Rectal smooth muscle tissue (tissue), 1 donor: ENCODE data around the gene GLCCI1.

ENCODE experiments used
- H3K27ac ChIP-seq: one replicate; pipeline ENCODE4 v1.7.0; 2013; ENCODE audit warnings: low read depth, low read length, inconsistent platforms
- H3K27me3 ChIP-seq: one replicate; pipeline ENCODE4 v1.7.0; 2013; ENCODE audit warnings: low read length; ENCODE audit not compliant: control insufficient read depth, insufficient read depth
- H3K36me3 ChIP-seq: one replicate; pipeline ENCODE4 v1.7.0; 2013; ENCODE audit warnings: low read length; ENCODE audit not compliant: control insufficient read depth, insufficient read depth
- H3K4me1 ChIP-seq: one replicate; pipeline ENCODE4 v1.7.0; 2013; ENCODE audit warnings: low read length; ENCODE audit not compliant: control insufficient read depth, insufficient read depth
- H3K4me3 ChIP-seq: one replicate; pipeline ENCODE4 v1.7.0; 2013; ENCODE audit warnings: low read length
- H3K9ac ChIP-seq: one replicate; pipeline ENCODE4 v1.7.0; 2013; ENCODE audit warnings: low read length

GLCCI1 gene

DNA sequence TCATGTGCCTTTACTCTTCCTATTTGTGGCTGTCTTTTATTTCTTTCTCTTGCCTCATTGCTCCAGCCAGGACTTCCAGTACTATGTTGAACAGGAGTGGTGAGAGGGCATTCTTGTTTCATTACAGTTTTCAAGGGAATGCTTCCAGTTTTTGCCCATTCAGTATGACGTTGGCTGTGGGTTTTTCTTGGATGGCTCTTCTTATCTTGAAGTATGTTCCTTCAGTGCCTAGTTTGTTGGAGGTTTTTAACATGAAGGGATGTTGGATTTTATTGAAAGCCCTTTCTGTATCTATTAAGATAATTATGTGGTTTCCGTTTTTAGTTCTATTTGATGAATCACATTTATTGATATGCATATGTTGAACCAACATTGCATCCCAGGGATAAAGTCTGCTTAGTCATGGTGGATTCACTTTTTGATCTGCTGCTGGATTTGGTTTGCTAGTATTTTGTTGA lies 96.8 kb downstream of the GLCCI1 start:
- Histone ChIP-seq H3K4me3 (no peak overlapping the region), H3K27me3 (no peaks in the 10 kb centered on the region), H3K4me1 (no peaks in the 10 kb centered on the region), H3K27ac (no peak overlapping the region), H3K36me3 (peaks cover 2% of the 10 kb centered on the region), H3K9ac (no peak overlapping the region)

DNA sequence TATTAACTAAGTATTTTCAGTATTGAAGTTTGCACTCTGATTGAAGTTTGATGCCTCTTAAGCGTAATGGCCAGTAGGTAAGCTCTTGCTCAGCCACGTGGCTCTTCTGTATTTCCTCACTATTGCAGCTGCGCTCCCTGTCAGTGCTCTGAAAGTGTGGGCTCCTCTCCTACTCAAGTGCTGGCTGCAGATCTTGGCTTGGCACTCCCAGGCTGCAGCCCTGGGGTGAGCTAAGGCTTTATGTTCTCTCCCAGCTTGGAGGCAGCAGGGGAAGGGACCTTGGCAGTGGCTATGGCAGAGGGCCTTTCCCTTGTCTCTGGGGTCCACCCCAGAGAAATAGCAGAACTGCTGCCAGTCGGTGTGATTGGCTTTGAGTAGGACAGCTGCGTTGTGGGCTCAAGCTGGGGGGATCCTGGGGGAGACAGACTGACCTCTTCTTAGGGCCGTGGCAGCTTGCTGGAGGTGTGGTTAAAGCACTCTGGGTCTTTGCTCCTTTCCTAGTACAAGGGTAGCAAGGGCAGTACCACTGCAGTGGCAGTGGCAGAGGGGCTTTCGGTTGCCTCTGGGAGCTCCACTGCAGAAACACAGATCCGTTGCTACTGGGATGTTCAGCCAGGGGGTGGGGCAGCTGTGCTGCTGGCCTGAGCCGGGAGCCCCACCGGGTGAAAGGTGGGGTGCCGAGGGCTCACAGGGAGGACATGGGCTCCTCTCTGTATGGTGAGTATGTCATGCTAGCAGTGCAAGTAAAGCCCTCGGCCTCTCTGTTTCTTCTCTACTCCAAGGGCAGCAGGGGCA lies 100.5 kb downstream of the GLCCI1 start:
- no peak overlapping the region for H3K27ac ChIP-seq
- H3K36me3 ChIP-seq = no peaks in the 10 kb centered on the region
- H3K4me3 ChIP-seq = no peak overlapping the region
- no peaks in the 10 kb centered on the region for H3K4me1 ChIP-seq
- no peaks in the 10 kb centered on the region for H3K27me3 ChIP-seq
- no peak overlapping the region for H3K9ac ChIP-seq

DNA sequence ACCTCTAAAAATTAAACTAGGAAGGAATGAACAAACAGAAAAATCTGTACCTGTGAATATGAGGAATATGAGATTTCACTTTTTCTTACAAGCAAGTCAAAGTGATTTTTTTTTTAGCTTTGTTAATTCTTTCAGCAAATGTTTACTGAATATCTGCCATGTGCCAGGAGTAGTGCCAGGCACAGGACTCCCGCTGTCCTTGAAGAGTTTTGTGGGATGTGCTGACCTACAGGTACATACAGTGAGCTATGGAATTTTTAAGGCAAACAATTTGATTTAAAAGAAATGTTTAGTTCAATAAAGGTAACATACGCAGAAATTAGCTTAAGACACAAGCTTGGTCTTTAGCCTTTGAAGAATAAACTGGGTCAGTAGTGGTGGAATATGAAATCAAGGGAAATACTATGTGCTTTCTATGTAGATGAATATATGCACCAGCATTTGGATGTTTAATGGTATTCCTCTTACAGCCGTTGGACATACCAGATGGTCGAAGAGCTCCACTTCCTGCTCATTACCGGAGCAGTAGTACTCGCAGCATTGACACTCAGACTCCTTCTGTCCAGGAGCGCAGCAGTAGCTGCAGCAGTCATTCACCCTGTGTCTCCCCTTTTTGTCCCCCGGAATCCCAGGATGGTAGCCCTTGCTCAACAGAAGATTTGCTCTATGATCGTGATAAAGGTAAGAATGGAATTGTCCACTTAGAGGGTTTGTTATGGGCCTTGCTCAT lies 102.0 kb downstream of the GLCCI1 start:
- Histone ChIP-seq H3K4me3 (no peak overlapping the region), H3K4me1 (no peaks in the 10 kb centered on the region), H3K27me3 (no peaks in the 10 kb centered on the region), H3K9ac (no peak overlapping the region), H3K27ac (no peak overlapping the region), H3K36me3 (no peaks in the 10 kb centered on the region)

DNA sequence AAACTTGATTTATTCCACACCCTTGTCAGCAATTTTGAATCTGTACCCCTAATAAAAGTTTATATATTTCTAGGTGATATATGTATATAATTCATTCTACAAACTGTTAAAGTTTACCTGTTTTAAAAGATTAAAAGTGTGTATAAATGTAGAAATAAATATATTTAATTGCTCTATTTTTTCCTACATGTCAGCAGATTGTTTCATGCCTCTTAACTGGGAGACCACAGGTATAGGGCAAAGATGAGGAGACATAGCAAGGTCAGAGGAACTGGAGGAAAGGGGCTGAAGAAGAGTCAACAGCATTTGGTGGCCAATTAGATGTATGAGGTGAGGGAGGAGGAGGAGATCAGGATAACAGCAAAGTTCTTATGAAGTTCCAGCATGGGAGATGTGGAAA lies 109.8 kb downstream of the GLCCI1 start:
- H3K4me1 ChIP-seq = no peaks in the 10 kb centered on the region
- H3K36me3 ChIP-seq = no peaks in the 10 kb centered on the region
- no peak overlapping the region for H3K27ac ChIP-seq
- no peak overlapping the region for H3K4me3 ChIP-seq
- H3K27me3 ChIP-seq = no peaks in the 10 kb centered on the region
- no peak overlapping the region for H3K9ac ChIP-seq

DNA sequence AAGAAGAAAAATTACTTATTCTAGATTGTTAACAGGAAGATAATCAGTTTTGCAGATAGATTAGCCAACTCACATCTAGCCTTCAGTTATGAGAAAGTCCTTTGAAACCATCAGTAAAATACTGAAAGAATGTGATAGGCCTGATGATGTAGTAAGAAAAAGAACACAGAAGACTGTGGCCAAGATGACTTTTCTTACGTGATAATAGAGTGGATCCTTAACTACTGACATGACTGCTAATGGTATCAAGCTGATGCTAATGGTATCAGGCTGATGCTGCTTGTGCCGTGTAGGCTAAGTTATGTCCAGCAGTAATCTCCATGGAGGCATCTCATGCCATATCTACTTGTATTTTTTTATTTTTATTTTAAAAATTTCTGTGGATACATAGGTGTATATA lies 114.2 kb downstream of the GLCCI1 start:
- Histone ChIP-seq H3K27me3 (no peaks in the 10 kb centered on the region), H3K4me1 (no peaks in the 10 kb centered on the region), H3K4me3 (no peak overlapping the region), H3K9ac (no peak overlapping the region), H3K27ac (no peak overlapping the region), H3K36me3 (no peaks in the 10 kb centered on the region)

DNA sequence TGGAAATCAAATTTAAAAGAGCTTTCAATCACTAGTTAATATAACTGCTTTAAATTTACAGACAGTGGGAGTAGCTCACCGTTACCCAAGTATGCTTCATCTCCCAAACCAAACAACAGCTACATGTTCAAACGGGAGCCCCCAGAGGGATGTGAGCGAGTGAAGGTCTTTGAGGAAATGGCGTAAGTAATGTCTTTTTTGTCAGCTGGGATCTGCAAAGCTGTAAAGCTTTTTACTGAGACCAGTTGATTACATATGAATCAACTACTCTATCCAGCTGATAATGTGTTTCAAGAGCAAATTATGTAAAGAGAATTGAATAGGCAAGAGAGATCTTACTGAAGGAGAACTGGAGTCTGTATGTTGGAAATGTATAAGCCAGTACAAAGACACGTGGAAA lies 116.2 kb downstream of the GLCCI1 start:
- no peaks in the 10 kb centered on the region for H3K27me3 ChIP-seq

DNA sequence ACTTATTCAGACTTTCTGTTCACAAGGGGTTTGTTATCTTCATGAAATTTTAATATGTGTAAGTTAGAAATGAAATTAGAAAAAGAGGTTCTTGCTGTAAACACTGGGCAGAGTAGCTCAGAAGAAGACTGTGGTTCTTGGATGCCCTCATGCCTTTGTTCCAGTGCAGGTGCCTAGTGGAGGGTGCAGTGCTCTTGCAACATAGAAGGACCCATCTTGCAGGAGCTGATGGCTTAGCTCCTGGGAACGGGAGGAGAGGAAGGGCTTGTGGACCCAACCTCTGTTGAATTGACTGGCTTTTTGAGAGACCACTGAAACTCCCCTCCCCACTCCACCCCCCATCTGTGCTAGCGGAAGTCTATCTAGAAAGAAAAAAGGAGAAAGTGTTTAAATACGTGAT lies 116.8 kb downstream of the GLCCI1 start:
- H3K36me3 ChIP-seq = no peaks in the 10 kb centered on the region
- H3K4me3 ChIP-seq = no peak overlapping the region
- no peaks in the 10 kb centered on the region for H3K27me3 ChIP-seq
- H3K9ac ChIP-seq = no peak overlapping the region
- no peak overlapping the region for H3K27ac ChIP-seq
- H3K4me1 ChIP-seq = no peaks in the 10 kb centered on the region

More for the DNA sequence above, 116.2 kb downstream of the GLCCI1 start:
- no peak overlapping the region for H3K27ac ChIP-seq
- no peaks in the 10 kb centered on the region for H3K4me1 ChIP-seq
- no peak overlapping the region for H3K9ac ChIP-seq
- H3K4me3 ChIP-seq = no peak overlapping the region
- H3K36me3 ChIP-seq = no peaks in the 10 kb centered on the region

DNA sequence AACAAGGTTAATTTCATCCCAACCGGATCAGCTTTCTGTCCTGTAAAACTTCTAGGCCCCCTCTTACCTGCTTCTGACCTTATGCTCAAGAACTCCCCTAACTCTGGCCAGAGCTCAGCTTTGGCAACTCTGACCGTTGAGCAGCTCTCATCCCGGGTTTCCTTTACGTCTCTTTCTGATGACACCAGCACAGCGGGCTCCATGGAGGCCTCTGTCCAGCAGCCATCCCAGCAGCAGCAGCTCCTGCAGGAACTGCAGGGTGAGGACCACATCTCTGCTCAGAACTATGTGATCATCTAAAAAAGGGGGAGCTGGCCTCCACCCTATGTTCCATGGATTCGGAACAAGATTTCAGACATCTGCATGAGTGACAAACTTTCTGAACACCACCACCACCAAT lies 117.6 kb downstream of the GLCCI1 start:
- no peaks in the 10 kb centered on the region for H3K4me1 ChIP-seq
- H3K27me3 ChIP-seq = no peaks in the 10 kb centered on the region
- H3K27ac ChIP-seq = no peak overlapping the region
- no peak overlapping the region for H3K9ac ChIP-seq
- H3K36me3 ChIP-seq = no peaks in the 10 kb centered on the region
- H3K4me3 ChIP-seq = no peak overlapping the region

DNA sequence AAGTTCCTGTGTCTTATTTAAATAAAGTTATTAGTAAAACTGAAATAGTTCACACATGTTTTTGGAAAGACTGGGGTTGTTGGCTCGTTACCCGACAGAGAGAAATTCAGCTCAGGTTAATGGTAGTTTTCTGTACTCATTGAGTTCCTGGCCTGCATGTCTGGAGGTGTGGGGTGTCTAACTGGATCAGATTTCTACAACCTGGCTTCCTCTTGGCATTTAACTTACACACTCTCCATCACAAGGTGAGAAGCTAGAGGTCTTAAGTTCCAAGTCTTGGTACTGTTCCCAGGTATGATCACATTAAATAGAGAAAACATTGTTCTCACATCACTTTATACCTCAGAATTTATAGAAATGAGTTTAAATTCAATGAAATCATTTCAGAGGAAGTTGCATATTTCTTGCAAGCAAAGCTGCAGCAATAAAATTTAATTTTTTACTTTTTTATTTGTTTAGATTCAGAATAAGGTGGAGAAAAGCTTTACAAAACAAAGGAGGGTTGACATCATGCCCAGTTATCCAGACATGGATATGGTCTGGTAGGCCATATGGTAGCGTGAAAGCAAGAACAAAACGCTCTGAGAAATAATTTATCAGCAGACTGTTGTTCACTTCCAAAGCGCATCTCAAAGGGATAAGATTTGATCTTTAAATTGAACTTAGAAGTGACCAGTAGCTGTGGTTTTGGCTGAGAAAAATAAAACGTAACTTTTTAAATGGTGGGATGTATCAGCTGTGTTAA lies 120.6 kb downstream of the GLCCI1 start:
- H3K4me3 ChIP-seq = no peak overlapping the region
- no peaks in the 10 kb centered on the region for H3K27me3 ChIP-seq
- no peak overlapping the region for H3K27ac ChIP-seq

DNA sequence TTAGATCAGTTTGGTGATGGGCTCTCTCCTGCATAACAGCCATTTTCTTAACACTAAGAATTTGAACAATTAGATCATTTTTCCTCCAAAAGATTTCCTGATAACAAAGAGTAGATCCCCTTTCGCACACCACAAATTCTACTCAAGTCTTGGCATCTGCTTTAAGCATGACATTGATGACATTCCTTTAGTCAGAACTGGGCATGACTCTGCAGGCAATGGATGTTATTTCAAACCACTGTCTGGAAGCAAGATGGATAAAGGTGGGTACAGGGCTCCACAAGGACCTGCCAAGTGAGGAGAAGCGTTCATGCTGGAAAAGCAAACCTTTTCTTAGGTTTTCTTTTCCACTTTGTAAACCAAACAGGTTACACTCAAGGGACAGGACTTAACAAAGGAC lies 123.5 kb downstream of the GLCCI1 start:
- Histone ChIP-seq H3K4me3 (no peak overlapping the region), H3K4me1 (no peaks in the 10 kb centered on the region), H3K9ac (no peak overlapping the region), H3K27ac (no peak overlapping the region), H3K36me3 (peaks cover 2% of the 10 kb centered on the region), H3K27me3 (no peaks in the 10 kb centered on the region)

More for the DNA sequence above, 120.6 kb downstream of the GLCCI1 start:
- H3K36me3 ChIP-seq = no peaks in the 10 kb centered on the region
- H3K9ac ChIP-seq = no peak overlapping the region
- no peaks in the 10 kb centered on the region for H3K4me1 ChIP-seq

DNA sequence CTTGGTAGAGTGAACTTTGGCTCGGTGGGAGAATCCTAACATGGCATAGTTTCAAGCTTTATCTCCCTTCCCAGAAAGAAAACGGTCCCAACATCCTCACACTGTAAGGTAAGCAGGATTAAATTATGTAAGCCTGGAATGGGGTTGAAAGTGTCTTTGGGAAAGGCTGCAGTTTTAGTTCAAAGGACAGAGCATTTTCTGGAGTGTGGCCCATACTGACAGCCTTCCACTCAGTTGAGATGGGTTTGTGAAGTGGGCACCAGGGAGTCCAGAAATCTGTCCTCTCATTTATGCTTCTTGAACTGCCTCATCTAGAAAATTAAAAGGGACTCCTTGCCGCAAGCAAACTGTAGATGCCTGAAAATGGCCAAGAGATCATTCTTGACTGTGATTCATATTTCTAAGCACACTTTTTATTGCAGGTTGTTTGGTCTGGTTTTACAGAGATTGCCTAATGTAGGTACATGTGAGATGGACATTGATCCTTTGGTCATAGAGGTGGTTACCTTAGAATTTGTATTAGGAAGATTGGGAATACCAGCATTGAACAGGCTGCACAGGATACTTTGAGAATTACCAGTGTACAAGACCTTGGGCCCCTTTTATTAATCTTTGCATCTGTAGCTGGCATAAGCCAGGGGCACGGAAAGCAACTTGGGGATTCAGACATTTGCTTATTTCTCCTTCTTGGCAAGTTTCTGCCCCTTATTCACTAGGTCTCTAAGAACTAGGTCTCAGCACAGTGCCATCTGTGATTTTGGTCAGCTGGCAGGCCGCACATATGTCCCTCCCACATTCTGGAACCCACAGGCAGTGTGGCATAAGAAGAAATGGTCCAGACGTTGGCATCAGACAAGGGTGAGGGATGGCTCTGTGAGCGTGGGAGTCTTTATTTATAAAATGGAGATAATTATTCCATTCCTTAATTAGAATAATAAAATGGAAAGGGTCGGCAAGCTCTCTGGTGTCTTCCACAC lies 125.9 kb downstream of the GLCCI1 start:
- H3K9ac ChIP-seq = no peak overlapping the region
- H3K27ac ChIP-seq = no peak overlapping the region
- no peak overlapping the region for H3K4me3 ChIP-seq
- peaks cover 2% of the 10 kb centered on the region for H3K36me3 ChIP-seq
- H3K4me1 ChIP-seq = no peaks in the 10 kb centered on the region
- H3K27me3 ChIP-seq = no peaks in the 10 kb centered on the region
